OCI-LY7 (cell line): Measurements from ENCODE around the gene MC2R. TPM values are rescaled to one million over a fixed set of nuclear protein-coding genes. Genes with fewer than 3 reads are reported as not detected.
A peak's percentile ranks its signal among the peaks of the same experiment; 100 is the strongest.

Experiments used
- BruUV-seq: library from RNA; stranded (reverse); fragments of 400-500 nt; replicated peaks from 2 replicates; lab custom pipeline; 2021; lab: Mats Ljungman, UMichigan
- CTCF ChIA-PET: fragments of 300-600 bp; sonication (Branson Sonifier 250); formaldehyde crosslinking; loops from one replicate; lab custom pipeline; 2022; ENCODE audit warnings: antibody characterized with exemption; ENCODE audit not compliant: unreplicated experiment; lab: Charles Lee
- POLR2A ChIA-PET: fragments of 300-600 bp; sonication (Branson Sonifier 250); formaldehyde crosslinking; loops from one replicate; lab custom pipeline; 2022; ENCODE audit warnings: antibody characterized with exemption; lab: Charles Lee
- DNase-seq: peaks from one replicate; pipeline ENCODE4 v3.0.0-alpha.2; 2015; ENCODE audit warnings: low spot score
- H2AFZ ChIP-seq: fragments of 200-600 bp; sonication (generic), shearing (Covaris generic); 2 replicates; pipeline ENCODE4 v1.6.1; 2014; ENCODE audit warnings: mild to moderate bottlenecking, antibody characterized with exemption, low read length, moderate library complexity
- H3K27ac ChIP-seq: fragments of 200-600 bp; sonication (generic); 2 replicates; pipeline ENCODE4 v1.5.1; 2014; ENCODE audit warnings: mixed run types, low read depth, mild to moderate bottlenecking, moderate library complexity, low read length, inconsistent platforms; ENCODE audit not compliant: poor library complexity, severe bottlenecking
- H3K36me3 ChIP-seq: fragments of 200-600 bp; sonication (generic); 2 replicates; pipeline ENCODE4 v1.6.1; 2014; ENCODE audit warnings: mild to moderate bottlenecking, antibody characterized with exemption, low read length, moderate library complexity, mixed read lengths; ENCODE audit not compliant: insufficient read depth
- H3K4me1 ChIP-seq: fragments of 200-600 bp; sonication (generic); 2 replicates; pipeline ENCODE4 v1.5.1; 2014; ENCODE audit warnings: mild to moderate bottlenecking, low read length; ENCODE audit not compliant: insufficient read depth, poor library complexity, severe bottlenecking
- H3K4me2 ChIP-seq: fragments of 200-600 bp; sonication (generic); 2 replicates; pipeline ENCODE4 v1.6.1; 2014; ENCODE audit warnings: mild to moderate bottlenecking, low read length
- H3K4me3 ChIP-seq: fragments of 200-600 bp; sonication (generic); 2 replicates; pipeline ENCODE4 v1.5.1; 2014; ENCODE audit warnings: mild to moderate bottlenecking, low read depth, low read length; ENCODE audit not compliant: poor library complexity, severe bottlenecking
- H3K79me2 ChIP-seq: fragments of 200-600 bp; sonication (generic); 2 replicates; pipeline ENCODE4 v1.6.1; 2016; ENCODE audit warnings: low read depth, mild to moderate bottlenecking, low read length, moderate library complexity, mixed read lengths; ENCODE audit not compliant: insufficient read depth
- H3K9me2 ChIP-seq: fragments of 200-600 bp; sonication (generic); 2 replicates; pipeline ENCODE4 v1.6.1; 2016; ENCODE audit warnings: mild to moderate bottlenecking, low read length, mixed read lengths; ENCODE audit not compliant: insufficient read depth
- H3K9me3 ChIP-seq: fragments of 200-600 bp; sonication (generic); 2 replicates; pipeline ENCODE4 v1.6.1; 2014; ENCODE audit warnings: mild to moderate bottlenecking, mixed run types, low read length, mixed read lengths
- H4K20me1 ChIP-seq: fragments of 200-600 bp; sonication (generic); 2 replicates; pipeline ENCODE4 v1.6.1; 2014; ENCODE audit warnings: mild to moderate bottlenecking, antibody characterized with exemption, low read length, moderate library complexity, mixed read lengths; ENCODE audit not compliant: insufficient read depth
- CTCF ChIP-seq: fragments of 200-600 bp; sonication (generic); conservative IDR thresholded peaks from 2 replicates; pipeline ENCODE4 v1.5.1; 2014; ENCODE audit warnings: mild to moderate bottlenecking, antibody characterized with exemption, low read length, moderate library complexity, mixed read lengths
- EZH2phosphoT487 ChIP-seq: fragments of 200-600 bp; sonication (generic); IDR thresholded peaks from 2 replicates; pipeline ENCODE4 v1.6.1; 2018; ENCODE audit warnings: low read depth, borderline replicate concordance, mild to moderate bottlenecking, mixed run types, antibody characterized with exemption, low read length, moderate library complexity, mixed read lengths
- intact Hi-C: fragments of 100-400 bp; cut with micrococcal nuclease; formaldehyde crosslinking; loops from one replicate; pipeline ENCODE4 v1.10.0; 2022; ENCODE audit not compliant: unreplicated experiment
- total RNA-seq, 2 experiments: library from RNA; depleted of rRNA in 1 of 2; stranded (reverse); fragments of >200 nt in 1 of 2; shearing (Covaris generic) in 1 of 2; gene quantifications; 2 replicates each; pipeline ENCODE4 v1.2.3, GENCODE V29; 2014 to 2022

The MC2R gene
- total RNA-seq, 2 experiments from 2014 or later: not detected

- H3K4me1 ChIP-seq: peaks cover 18% of the 10 kb centered on the region
- CTCF ChIA-PET: no interaction called here
- BruUV-seq: no TSS peak
- intact Hi-C loops: no loop called here
- H3K9me2 ChIP-seq: no peaks in the 10 kb centered on the region
- no peak overlapping the region; the same call in 1 of the 2 replicates for H3K4me2 ChIP-seq
- TF ChIP-seq EZH2phosphoT487: no peak
- no peak for TF ChIP-seq CTCF
- no peak for DNase-seq
- H2AFZ ChIP-seq: peak overlapping the region; percentile 36; the same call in 1 of the 2 replicates
- H3K27ac ChIP-seq: no peak overlapping the region
- no peaks in the 10 kb centered on the region for H3K9me3 ChIP-seq
- H3K36me3 ChIP-seq: no peaks in the 10 kb centered on the region
- H3K79me2 ChIP-seq: no peaks in the 10 kb centered on the region
- H4K20me1 ChIP-seq: no peaks in the 10 kb centered on the region
- H3K4me3 ChIP-seq: no peak overlapping the region
- POLR2A ChIA-PET: interaction anchor here (0.6 to 1.6 kb wide), 4 partner anchors 10 to 589 kb away, joined by 3 read pairs; no protein-coding TSS in a partner anchor
Observed at GRCh38 chr18:13892098-13892497, 23.2 kb downstream of the MC2R start.

GRCh38 chr18:13890761-13891361 is 24.5 kb downstream of the MC2R start:
- TF ChIP-seq CTCF: no peak
- TF ChIP-seq EZH2phosphoT487: no peak
- Histone ChIP-seq H3K4me3 (no peak overlapping the region), H3K4me2 (no peak overlapping the region), H3K9me3 (no peaks in the 10 kb centered on the region), H3K4me1 (peaks cover 18% of the 10 kb centered on the region), H3K36me3 (no peaks in the 10 kb centered on the region), H4K20me1 (no peaks in the 10 kb centered on the region), H3K9me2 (no peaks in the 10 kb centered on the region), H2AFZ (no peak overlapping the region), H3K27ac (no peak overlapping the region), H3K79me2 (no peaks in the 10 kb centered on the region)
- DNase-seq: no peak
- BruUV-seq: no TSS peak
- POLR2A ChIA-PET: no interaction called here
- intact Hi-C loops: no loop called here
- CTCF ChIA-PET: no interaction called here

- no peaks in the 10 kb centered on the region for H3K9me3 ChIP-seq
- ChIA-PET POLR2A (no interaction called here), CTCF (no interaction called here)
Observed at GRCh38 chr18:13889671-13890070, 25.7 kb downstream of the MC2R start.

More at GRCh38 chr18:13889671-13890070, 25.7 kb downstream of the MC2R start:
- Histone ChIP-seq H3K27ac (no peak overlapping the region), H3K79me2 (no peaks in the 10 kb centered on the region), H4K20me1 (no peaks in the 10 kb centered on the region), H3K9me2 (no peaks in the 10 kb centered on the region), H2AFZ (no peak overlapping the region), H3K4me2 (no peak overlapping the region), H3K4me1 (peaks cover 18% of the 10 kb centered on the region), H3K36me3 (no peaks in the 10 kb centered on the region), H3K4me3 (no peak overlapping the region)
- TF ChIP-seq CTCF (no peak), EZH2phosphoT487 (no peak)
- no TSS peak for BruUV-seq
- no peak for DNase-seq
- intact Hi-C loops: no loop called here
